Psoas muscle (tissue), 8 donors: ENCODE measurements around the gene C1QTNF8. TPM values are rescaled to one million over a fixed set of nuclear protein-coding genes. Genes with fewer than 3 reads are reported as not detected.
"Not testable (repeated sequence)": the region's sequence is repeated elsewhere in the genome, so short reads cannot be mapped to it uniquely, and the experiment has no call there.

Source experiments
- ATAC-seq, 4 donors: fragments of 200-7000 bp; cut with Tn5 transposase; one replicate each; pipeline ENCODE4 v1.9.1; 2020; ENCODE audit warnings: moderate library complexity in 3 of 4, mild to moderate bottlenecking in 2 of 4
- DNase-seq, 2 donors: peaks; one replicate each; pipeline ENCODE4 v3.0.0-alpha.2; 2020
- H3K27ac ChIP-seq: fragments of 200-600 bp; one replicate; pipeline ENCODE4 v1.8.0; 2022
- H3K27me3 ChIP-seq, 3 donors: fragments of 200-600 bp in 1 of 3; one replicate each; pipeline versions ENCODE4 v1.6.1 to v1.8.0; 2013 to 2022; ENCODE audit warnings: low read length in 2 of 3, mild to moderate bottlenecking in 2 of 3, moderate library complexity in 1 of 3; ENCODE audit not compliant: insufficient read depth in 3 of 3
- H3K36me3 ChIP-seq, 2 donors: fragments of 200-600 bp in 1 of 2; one replicate each; pipeline versions ENCODE4 v1.6.1 to v1.8.0; 2013 to 2022; ENCODE audit warnings: low read depth in 1 of 2, mild to moderate bottlenecking in 1 of 2, moderate library complexity in 1 of 2; ENCODE audit not compliant: insufficient read depth in 1 of 2
- H3K4me1 ChIP-seq: fragments of 200-600 bp; one replicate; pipeline ENCODE4 v1.8.0; 2022
- H3K4me3 ChIP-seq: fragments of 200-600 bp; one replicate; pipeline ENCODE4 v1.8.0; 2022; ENCODE audit warnings: mild to moderate bottlenecking
- H3K9me3 ChIP-seq: fragments of 200-600 bp; one replicate; pipeline ENCODE4 v1.8.0; 2022
- CTCF ChIP-seq: fragments of 200-600 bp; IDR thresholded peaks from one replicate; pipeline ENCODE4 v1.8.0; 2022; ENCODE audit warnings: antibody characterized with exemption
- WGBS, 3 donors: extraction: QIAGEN DNeasy Blood & Tissue Kit; methylation state at CpG; one replicate each; pipeline versions ENCODE4 v1.1.6 to v1.1.7; 2013; 5-methylcytosine and 5-hydroxymethylcytosine counted together
- intact Hi-C, 2 donors: fragments of 100-400 bp; cut with DNase I; formaldehyde crosslinking; loops; one replicate each; pipeline versions ENCODE4 v1.11.0 to v1.14.2; 2022
- polyA plus RNA-seq, 3 donors: library from polyadenylated mRNA; stranded (reverse); fragments of 200-250 nt; gene quantifications; one replicate each; pipeline ENCODE4 v1.2.3, GENCODE V29; 2013
- total RNA-seq, 4 donors: library from RNA; stranded (reverse); fragmentation: NEBNext Ultra II Directional in 2 of 4; extraction: Animal tissue kit (Norgen Biotek cat#: 25700) in 2 of 4; gene quantifications; one replicate each; pipeline versions ENCODE4 v1.2.1 to v1.2.4, GENCODE V29; 2021 to 2023
- donor health status: healthy with polysubstance abuse.
- donor health status: DM: no; HTN: no; CAD: no; lungs with moderate emphysema.
- donor health status: Bipolar disorder and iron deficiency.
- donor health status: healthy.
- donor health status: DM: yes; HTN: yes; CAD: no.
- donor health status: DM: no; HTN: no; CAD: no.
- donor health status: DM: no; HTN: no; CAD: no.
- donor health status: DM: yes; HTN: yes; CAD: no.

The C1QTNF8 gene
- total and polyA plus RNA-seq, 7 donors = not detected

DNA sequence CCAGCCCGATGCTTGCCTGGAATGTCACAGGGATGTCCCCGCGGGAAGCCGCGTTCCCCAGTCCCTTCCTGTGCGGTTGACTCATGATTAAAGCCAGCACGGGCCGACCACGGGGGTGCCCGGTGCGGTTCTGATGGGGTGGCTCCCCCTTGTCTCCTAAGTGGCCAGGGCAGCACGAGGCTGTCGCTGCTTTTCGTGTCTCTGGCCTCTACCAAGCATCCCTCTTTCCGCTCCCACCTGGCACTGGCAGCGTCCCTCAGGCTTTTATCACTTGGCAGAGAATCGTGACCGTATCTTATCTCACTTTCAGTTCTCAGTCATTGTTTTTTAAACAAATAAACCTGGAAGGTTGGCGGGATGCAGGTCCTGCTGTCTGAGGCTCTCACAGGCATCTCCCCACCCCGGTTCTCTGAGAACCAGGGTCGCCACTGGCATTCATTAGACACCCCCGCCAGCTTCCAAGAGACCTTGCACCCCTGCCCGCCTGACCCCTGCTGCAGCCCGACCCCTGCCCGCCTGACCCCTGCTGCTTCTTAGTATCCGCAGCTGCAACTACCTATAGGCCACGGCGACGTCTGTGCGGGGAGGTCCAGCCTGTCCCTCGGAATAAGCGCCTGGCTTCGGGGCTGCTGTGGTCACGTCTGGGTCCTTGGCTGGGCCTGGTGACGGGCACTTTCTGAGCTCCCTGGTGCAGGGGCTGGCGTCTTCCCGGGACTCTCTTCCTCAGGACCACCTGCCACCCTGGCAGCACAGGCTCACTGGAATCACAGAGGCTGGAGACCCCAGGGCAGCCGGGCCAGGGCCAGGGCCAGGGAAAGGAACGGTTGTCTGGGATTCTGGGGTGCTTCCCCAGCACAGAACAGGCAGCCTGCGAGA, 7.5 kb downstream of the C1QTNF8 start:
- ATAC-seq (no peak), DNase-seq (no peak)
- Histone ChIP-seq H3K9me3 (peaks cover 12% of the 10 kb centered on the region), H3K36me3 (no peaks in the 10 kb centered on the region), H3K4me3 (no peak overlapping the region), H3K27me3 (peaks cover 0 to 43% (median 15%) of the 10 kb centered on the region in 3 donors), H3K4me1 (peaks cover 2% of the 10 kb centered on the region), H3K27ac (no peak overlapping the region)
- 59 to 63% (median 61%) methylated on average over 40 of the region's 40 CpGs for WGBS, 3 donors
- intact Hi-C loops = no loop called here
- TF ChIP-seq CTCF = no peak

DNA sequence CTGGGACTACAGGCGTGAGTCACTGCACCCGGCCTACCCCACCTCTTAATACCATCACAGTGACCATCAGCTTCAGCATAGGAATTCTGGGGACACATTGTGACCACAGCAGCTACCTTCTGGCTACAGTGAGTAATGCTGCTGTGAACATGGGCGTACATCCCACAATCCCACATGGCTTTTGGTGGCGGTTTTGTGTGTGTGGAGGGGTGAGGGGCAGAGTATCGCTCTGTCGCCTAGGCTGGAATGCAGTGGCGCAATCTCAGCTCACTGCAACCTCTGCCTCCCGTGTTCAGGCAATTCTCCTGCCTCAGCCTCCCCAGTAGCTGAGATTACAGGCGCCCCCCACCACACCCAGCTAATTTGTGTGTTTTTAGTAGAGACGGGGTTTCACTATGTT, 9.6 kb downstream of the C1QTNF8 start:
- H3K36me3 ChIP-seq, H3K27ac ChIP-seq, ATAC-seq, H3K4me1 ChIP-seq, DNase-seq, intact Hi-C loops, H3K4me3 ChIP-seq: not testable (repeated sequence)
- Histone ChIP-seq H3K27me3 (peaks cover 0 to 63% (median 23%) of the 10 kb centered on the region in 3 donors), H3K9me3 (peaks cover 12% of the 10 kb centered on the region)
- 82 to 92% (median 87%) methylated on average over 10 of the region's 10 CpGs for WGBS, 3 donors

GRCh38 chr16:1084971-1085370, 11.1 kb downstream of the C1QTNF8 start:
- no peak for ATAC-seq
- 84 to 90% (median 89%) methylated on average over 6 of the region's 6 CpGs for WGBS, 3 donors
- Histone ChIP-seq H3K36me3 (no peaks in the 10 kb centered on the region), H3K27me3 (peaks cover 0 to 73% (median 35%) of the 10 kb centered on the region in 3 donors), H3K27ac (no peak overlapping the region), H3K9me3 (peaks cover 12% of the 10 kb centered on the region), H3K4me3 (no peak overlapping the region), H3K4me1 (peaks cover 2% of the 10 kb centered on the region)
- TF ChIP-seq CTCF = no peak
- intact Hi-C loops = no loop called here
- no peak for DNase-seq

- ATAC-seq = no peak
- Histone ChIP-seq H3K4me3 (no peak overlapping the region), H3K27ac (no peak overlapping the region), H3K4me1 (no peaks in the 10 kb centered on the region), H3K9me3 (peaks cover 12% of the 10 kb centered on the region), H3K36me3 (no peaks in the 10 kb centered on the region), H3K27me3 (peaks cover 0 to 73% (median 39%) of the 10 kb centered on the region in 3 donors)
- DNase-seq = no peak
- 45 to 49% (median 46%) methylated on average over 30 to 34 of the region's 34 CpGs for WGBS, 3 donors
- TF ChIP-seq CTCF = no peak
- intact Hi-C loops = no loop called here
Measured at GRCh38 chr16:1082952-1083675, 12.9 kb downstream of the C1QTNF8 start.
